ENCODE results near the gene LIMK2.

Gene LIMK2

GRCh38 chr22:31327806-31328543 is 115.9 kb downstream of the LIMK2 start:
- no peak for DNase-seq (ENCODE audit: low read depth in 1 of 2, low spot score in 1 of 2)

- DNase-seq (ENCODE audit: low read depth in 1 of 2, low spot score in 1 of 2), result no peak
Observed at GRCh38 chr22:31328544-31328960, 116.5 kb downstream of the LIMK2 start.

- DNase-seq (ENCODE audit: low read depth in 1 of 2, low spot score in 1 of 2), result no peak
Observed at GRCh38 chr22:31329029-31329428, 116.9 kb downstream of the LIMK2 start.

Measured in activated T-helper 1 cell treated with anti-CD3 and anti-CD28 coated beads, Interleukin-2, amount 50 U/mL, for 16 hours (primary cell).